GM18505 (cell line): ENCODE measurements around the gene HOXA7.

Experiments used
- ATAC-seq: cut with Tn5 transposase; IDR thresholded peaks from one replicate; pipeline ENCODE4 v1.9.1; 2021; ENCODE audit not compliant: unreplicated experiment
- POLR2A ChIP-seq: IDR thresholded peaks from 4 replicates; pipeline ENCODE4 v1.6.1; 2011; ENCODE audit warnings: borderline replicate concordance; ENCODE audit not compliant: insufficient read depth, insufficient read length; ENCODE audit errors: extremely low read depth

HOXA7 gene

GRCh38 chr7:27125986-27126394 lies 30.5 kb downstream of the HOXA7 start:
- TF ChIP-seq POLR2A, result no peak
- no peak for ATAC-seq

GRCh38 chr7:27124902-27125689 lies 31.4 kb downstream of the HOXA7 start:
- no peak for ATAC-seq
- TF ChIP-seq POLR2A, result no peak

GRCh38 chr7:27124096-27124901 lies 32.2 kb downstream of the HOXA7 start:
- ATAC-seq, result no peak
- no peak for TF ChIP-seq POLR2A

GRCh38 chr7:27123477-27124053 lies 32.9 kb downstream of the HOXA7 start:
- no peak for ATAC-seq
- no peak for TF ChIP-seq POLR2A

GRCh38 chr7:27123007-27123476 lies 33.4 kb downstream of the HOXA7 start:
- TF ChIP-seq POLR2A, result no peak
- no peak for ATAC-seq

GRCh38 chr7:27122077-27122910 lies 34.2 kb downstream of the HOXA7 start:
- ATAC-seq, result no peak
- TF ChIP-seq POLR2A, result no peak

GRCh38 chr7:27121684-27122076 lies 34.8 kb downstream of the HOXA7 start:
- ATAC-seq, result no peak
- no peak for TF ChIP-seq POLR2A

GRCh38 chr7:27119412-27119911 lies 37.0 kb downstream of the HOXA7 start:
- no peak for TF ChIP-seq POLR2A
- ATAC-seq, result no peak

- no peak for ATAC-seq
These were observed 37.9 kb downstream of the HOXA7 start for GRCh38 chr7:27118580-27118979.

GRCh38 chr7:27117887-27118491 lies 38.5 kb downstream of the HOXA7 start:
- no peak for TF ChIP-seq POLR2A
- ATAC-seq, result no peak

More at GRCh38 chr7:27118580-27118979, 37.9 kb downstream of the HOXA7 start:
- TF ChIP-seq POLR2A, result no peak

GRCh38 chr7:27116962-27117886 lies 39.3 kb downstream of the HOXA7 start:
- no peak for TF ChIP-seq POLR2A
- no peak for ATAC-seq
